ENCODE measurements around the gene DST.

The DST gene

GRCh38 chr6:56435754-56436153, 206.9 kb downstream of the DST start:
- DNase-seq (ENCODE audit: low read depth in 2 of 2), result no peak

- no peak for DNase-seq (ENCODE audit: low read depth in 2 of 2)
These were observed 207.4 kb downstream of the DST start for GRCh38 chr6:56435326-56435725.

- DNase-seq (ENCODE audit: low read depth in 2 of 2), result no peak
These were observed 208.1 kb downstream of the DST start for GRCh38 chr6:56434606-56435005.

GRCh38 chr6:56433119-56433518, 209.6 kb downstream of the DST start:
- no peak for DNase-seq (ENCODE audit: low read depth in 2 of 2)

- no peak for DNase-seq (ENCODE audit: low read depth in 2 of 2)
These were observed 210.5 kb downstream of the DST start for GRCh38 chr6:56432194-56432593.

GRCh38 chr6:56430629-56431600, 211.8 kb downstream of the DST start:
- DNase-seq (ENCODE audit: low read depth in 2 of 2), result no peak

GRCh38 chr6:56424542-56425083, 218.1 kb downstream of the DST start:
- no peak for DNase-seq (ENCODE audit: low read depth in 2 of 2)

- no peak for DNase-seq (ENCODE audit: low read depth in 2 of 2)
These were observed 218.6 kb downstream of the DST start for GRCh38 chr6:56424064-56424463.

GRCh38 chr6:56420296-56420695, 222.4 kb downstream of the DST start:
- no peak for DNase-seq (ENCODE audit: low read depth in 2 of 2)

GRCh38 chr6:56419191-56419590, 223.5 kb downstream of the DST start:
- no peak for DNase-seq (ENCODE audit: low read depth in 2 of 2)

- no peak for DNase-seq (ENCODE audit: low read depth in 2 of 2)
These were observed 224.9 kb downstream of the DST start for GRCh38 chr6:56417823-56418222.

GRCh38 chr6:56416247-56416646, 226.4 kb downstream of the DST start:
- DNase-seq (ENCODE audit: low read depth in 2 of 2), result peak; percentile 67 to 77

- DNase-seq (ENCODE audit: low read depth in 2 of 2), result no peak
These were observed 233.7 kb downstream of the DST start for GRCh38 chr6:56408976-56409375.
